HG03342 (cell line): ENCODE measurements around the gene POU5F1.
"Not testable (repeated sequence)": the region's sequence is repeated elsewhere in the genome, so short reads cannot be mapped to it uniquely, and the experiment has no call there.

Experiments
- ATAC-seq: cut with Tn5 transposase; IDR thresholded peaks from one replicate; pipeline ENCODE4 v1.9.1; 2021; ENCODE audit warnings: mild to moderate bottlenecking, moderate library complexity; ENCODE audit not compliant: unreplicated experiment

The POU5F1 gene

DNA sequence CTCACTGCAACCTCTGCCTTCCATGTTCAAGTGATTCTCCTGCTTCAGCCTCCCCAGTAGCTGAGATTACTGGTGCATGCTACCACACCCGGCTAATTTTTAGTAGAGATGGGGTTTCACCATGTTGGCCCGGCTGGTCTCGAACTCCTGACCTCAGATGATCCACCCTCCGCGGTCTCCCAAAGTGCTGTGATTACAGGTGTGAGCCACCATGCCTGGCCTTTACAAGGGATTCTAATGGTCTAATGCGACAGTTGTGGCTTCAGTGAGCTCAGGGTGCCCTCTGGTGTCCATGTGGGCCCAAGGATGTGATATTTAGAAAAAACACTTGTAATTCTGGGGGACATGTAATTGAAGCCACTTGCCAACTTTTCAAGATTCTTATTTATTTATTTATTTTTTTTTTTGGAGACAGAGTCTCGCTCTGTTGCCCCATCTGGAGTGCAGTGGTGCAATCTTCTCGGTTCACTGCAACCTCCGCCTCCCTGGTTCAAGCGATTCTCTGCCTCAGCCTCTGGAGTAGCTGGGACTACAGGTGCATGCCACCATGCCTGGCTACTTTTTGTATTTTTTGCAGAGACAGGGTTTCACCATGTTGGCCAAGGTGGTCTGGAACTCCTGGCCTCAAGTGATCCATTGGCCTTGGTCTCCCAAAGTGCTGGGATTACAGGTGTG lies 22.1 kb upstream of the POU5F1 start:
- not testable (repeated sequence) for ATAC-seq

GRCh38 chr6:31190488-31190887 lies 20.0 kb upstream of the POU5F1 start:
- no peak for ATAC-seq

DNA sequence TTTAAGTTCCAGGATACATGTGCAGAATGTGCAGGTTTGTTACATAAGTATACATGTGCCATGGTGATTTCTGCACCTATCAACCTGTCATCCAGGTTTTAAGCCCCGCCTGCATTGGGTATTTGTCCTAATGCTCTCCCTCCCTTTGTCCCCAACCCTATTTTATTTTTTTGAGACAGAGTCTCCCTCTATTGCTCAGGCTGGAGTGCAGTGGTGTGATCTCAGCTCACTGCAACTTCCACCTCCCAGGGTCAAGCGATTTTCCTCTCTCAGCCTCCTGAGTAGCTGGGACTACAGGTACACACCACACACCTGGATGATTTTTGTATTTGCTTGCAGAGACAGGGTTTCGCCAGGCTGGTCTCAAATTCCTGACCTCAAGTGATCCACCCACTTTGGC lies 18.7 kb upstream of the POU5F1 start:
- ATAC-seq, result not testable (repeated sequence)

- no peak for ATAC-seq
Measured at GRCh38 chr6:31187780-31188194, 17.3 kb upstream of the POU5F1 start.

DNA sequence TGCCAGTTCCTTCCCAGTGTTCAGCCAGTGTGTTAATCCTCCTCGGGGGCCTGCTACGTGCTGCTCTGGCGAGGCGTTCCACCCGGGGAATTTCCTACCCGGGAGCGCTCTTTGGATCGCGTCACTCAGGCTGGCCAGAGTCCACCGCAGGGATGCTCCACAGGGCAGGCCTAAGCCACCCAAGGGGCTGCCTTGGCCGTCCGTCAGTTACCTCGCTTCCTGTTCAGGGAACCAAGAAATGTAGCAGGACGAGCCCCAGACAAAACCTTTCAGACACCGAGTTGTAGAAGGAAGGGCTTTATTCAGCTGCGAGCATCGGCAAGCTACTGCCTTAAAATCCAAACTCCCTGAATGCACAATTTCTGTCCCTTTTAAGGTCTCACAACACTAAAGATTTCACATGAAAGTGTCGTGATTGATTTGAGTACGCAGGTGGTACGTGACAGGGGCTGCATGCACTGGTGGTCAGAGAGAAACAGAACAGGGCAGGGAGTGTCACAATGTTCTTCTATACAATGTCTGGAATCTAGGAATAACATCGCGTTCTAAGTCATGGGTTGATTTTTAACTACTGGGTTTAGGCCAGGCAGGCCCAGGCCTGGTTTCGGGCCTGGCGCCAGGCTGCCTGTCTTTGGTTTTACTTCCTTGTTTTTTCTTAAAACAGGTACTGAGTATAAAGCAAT lies 15.7 kb upstream of the POU5F1 start:
- no peak for ATAC-seq

DNA sequence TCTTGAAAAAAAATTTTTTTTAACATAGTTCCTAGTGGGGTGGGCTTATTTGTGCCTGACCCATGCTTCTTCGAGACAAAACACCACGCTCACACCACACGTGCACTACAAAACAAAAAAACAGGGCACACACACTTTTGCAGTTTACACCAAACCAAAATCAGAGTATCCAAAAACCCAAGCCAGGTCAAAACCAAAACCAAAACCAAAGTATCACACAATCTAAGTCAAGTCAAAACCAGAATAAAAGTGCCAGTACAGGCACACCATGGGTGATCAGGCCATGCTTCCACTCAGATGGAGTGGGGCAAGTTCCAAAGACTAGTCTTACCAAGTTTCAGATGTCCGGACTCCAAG lies 15.2 kb upstream of the POU5F1 start:
- ATAC-seq, result not testable (repeated sequence)

- ATAC-seq, result not testable (repeated sequence)
Measured at GRCh38 chr6:31183859-31184258, 13.4 kb upstream of the POU5F1 start.

DNA sequence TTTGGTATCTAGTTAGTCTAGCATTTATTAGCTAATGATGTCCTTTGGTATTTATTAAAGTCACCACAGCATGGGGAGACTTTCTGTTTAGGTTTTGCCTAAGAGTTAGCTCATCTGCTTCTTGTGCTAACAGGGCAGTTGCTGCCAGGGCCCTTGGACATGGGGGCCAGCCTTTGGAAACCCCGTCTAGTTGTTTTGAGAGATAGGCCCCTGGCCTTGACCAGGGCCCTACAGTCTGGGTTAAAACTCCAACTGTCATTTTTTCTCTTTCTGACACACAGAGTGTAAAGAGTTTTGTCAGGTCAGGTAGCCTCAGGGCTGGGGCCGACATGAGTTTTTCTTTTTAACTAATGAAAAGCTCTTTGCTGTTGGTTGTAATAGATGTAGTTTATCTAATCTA lies 12.8 kb upstream of the POU5F1 start:
- ATAC-seq, result not testable (repeated sequence)

DNA sequence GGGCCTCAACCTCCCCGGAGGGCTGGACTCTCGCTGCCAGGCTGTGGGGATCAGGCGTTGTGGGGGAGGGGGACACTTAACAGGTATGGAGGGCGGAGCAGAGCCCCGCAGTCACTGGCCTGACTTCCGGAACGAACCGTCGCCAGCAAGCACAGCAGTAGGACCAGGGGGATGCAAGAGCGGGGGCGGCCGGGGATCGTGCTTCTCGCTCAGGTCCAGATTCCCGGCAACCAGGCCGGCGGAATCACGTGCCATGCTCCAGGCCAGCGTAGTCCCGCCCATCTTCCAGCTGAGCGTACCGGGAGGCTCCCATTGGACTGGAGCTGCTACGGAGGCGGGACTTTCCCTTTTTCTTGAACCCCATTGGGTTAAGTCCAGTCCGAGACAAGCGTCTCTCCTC lies 10.0 kb upstream of the POU5F1 start:
- ATAC-seq, result no peak

GRCh38 chr6:31179896-31180295 lies 9.4 kb upstream of the POU5F1 start:
- ATAC-seq, result no peak

GRCh38 chr6:31179042-31179386 lies 8.5 kb upstream of the POU5F1 start:
- ATAC-seq, result no peak

DNA sequence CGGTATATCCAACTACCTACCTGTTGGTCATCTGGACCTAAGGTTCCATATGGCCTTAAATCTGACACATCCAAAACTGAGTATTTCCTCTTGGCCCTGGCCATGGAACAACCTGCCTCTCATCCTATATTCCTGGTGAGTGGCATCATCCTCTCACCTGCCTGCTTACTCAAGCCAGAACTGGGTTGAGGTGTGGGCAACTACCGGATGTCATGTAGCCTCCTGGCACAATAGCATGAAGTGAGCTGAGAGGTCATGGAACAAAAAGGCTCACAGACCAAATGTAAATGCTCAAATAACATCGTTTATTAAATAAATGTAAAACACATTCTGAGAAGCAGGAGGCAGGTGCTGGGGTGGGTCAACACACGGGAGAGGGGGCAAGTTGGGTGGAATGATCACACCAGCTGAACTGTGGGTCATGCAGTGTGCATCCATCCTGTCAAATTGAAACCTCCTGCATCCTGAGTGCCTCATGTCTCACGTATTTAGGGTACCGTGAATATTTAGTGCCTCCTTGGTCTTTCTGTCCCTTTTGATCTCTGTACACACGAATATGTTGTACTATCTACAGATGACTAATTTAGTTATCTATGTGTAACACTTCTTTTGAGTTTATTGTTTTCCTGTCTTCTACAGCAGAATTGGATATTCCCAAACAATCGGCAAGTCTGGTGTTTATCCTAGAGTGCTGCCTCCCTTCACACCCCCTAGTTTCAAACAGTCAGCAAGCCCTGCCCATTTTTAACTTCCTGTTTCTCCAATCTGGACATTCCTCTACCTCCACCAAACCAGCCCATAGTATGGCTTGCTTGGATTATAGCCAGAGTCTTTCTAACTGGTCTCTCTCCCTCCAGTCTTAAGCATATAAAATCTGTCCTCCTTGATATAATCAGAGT lies 7.9 kb upstream of the POU5F1 start:
- no peak for ATAC-seq

GRCh38 chr6:31175971-31176370 lies 5.5 kb upstream of the POU5F1 start:
- no peak for ATAC-seq

DNA sequence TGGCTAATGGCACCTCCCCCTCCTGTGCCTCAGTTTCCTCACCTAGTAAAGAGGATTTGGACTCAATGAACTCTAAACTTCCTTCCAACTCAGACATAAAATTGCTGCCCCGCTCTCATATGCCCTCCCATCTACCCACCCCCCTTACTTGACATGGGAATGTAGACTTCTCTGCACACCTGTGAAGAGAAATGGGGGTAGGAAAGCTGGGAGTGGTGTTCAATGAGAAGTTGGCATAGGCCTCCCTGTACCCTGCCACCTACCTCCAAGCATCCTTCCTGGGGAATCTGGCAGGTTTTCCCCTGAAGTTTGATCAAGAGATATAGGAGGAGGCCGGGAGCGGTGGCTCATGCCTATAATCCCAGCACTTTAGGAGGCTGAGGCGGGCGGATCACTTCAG lies 3.9 kb upstream of the POU5F1 start:
- no peak for ATAC-seq

DNA sequence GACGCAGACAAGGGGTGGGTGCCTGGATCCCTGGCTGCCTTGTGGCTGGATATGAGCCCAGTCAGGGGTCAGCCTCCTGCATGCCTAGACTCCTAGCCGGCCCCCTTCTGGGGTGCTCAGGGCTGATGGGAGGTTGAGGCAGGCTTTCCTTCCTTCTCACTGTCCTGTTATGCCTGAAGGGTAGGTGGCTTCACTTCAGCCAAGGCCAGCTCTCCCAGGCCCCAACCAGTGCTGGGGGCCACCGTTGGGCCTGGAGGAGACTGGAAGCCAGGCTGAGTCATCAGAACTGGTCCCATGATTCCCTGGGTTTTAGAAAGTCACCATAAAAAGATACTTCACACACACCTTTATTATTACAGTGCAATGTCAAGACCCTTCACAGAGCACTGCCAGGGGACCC lies 2.9 kb upstream of the POU5F1 start:
- ATAC-seq, result no peak

DNA sequence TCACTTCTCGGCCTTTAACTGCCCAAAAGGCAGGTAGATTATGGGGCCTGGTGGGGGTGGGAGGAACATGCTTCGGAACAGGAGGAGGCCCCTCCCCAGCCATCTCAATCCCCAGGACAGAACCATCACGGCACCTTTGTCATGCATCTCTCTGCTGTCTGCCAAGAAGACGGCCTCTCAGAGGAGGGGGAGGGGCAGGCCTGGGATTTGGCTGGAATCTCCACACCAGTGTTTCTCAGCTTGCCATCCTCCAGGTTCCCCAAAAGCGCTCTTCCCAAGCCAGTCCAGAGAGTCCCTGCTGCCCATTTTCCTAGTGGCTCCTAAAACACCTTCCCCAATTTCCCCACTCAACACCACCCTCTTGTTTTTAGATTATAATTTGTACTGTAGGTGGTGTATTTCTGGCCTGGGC lies 2.5 kb upstream of the POU5F1 start:
- no peak for ATAC-seq

- no peak for ATAC-seq
Measured at GRCh38 chr6:31171931-31172905, 1.7 kb upstream of the POU5F1 start.

GRCh38 chr6:31170987-31171671 lies 647 bp upstream of the POU5F1 start:
- no peak for ATAC-seq

DNA sequence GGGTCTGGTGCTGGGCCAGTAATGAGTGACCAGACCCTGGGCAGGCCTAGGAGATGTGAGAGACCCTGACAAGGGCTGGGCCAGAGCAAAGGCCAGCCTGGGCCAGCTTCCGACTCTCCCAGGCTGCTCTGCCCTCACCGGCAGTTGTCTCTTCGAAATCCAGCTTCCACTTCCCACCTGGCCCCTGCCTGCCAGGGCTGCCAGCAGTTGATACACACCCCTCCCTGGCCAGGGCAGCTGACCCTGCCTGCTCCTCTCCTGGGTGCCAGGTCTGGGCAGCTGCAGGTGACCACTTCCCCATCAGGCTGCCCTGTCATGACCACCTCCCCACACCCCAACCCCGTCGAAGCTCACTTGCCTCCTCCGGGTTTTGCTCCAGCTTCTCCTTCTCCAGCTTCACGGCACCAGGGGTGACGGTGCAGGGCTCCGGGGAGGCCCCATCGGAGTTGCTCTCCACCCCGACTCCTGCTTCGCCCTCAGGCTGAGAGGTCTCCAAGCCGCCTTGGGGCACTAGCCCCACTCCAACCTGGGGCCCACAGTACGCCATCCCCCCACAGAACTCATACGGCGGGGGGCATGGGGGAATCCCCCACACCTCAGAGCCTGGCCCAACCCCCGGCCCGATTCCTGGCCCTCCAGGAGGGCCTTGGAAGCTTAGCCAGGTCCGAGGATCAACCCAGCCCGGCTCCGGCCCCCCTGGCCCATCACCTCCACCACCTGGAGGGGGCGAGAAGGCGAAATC lies 453 bp downstream of the POU5F1 start:
- ATAC-seq, result not testable (repeated sequence)
